ENCODE data around the gene GLI3.

The GLI3 gene

DNA sequence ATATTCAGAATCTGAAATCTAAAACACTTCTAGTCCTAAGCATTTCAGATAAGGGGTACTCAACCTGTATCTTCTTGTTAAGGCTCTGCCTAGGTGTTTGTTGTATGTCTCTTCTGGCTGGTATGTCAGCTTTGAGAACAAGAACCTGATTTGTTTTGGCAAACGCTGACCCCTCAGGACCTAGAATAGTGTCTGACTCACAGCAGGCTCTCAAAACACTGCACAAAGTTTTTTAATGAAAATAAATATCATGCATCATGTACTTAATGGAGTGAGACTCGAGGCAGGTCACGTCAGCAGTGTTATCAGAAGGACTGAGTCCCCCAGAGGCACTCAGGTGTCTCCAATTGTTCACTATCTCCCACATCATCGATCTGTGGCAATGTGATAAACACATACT, 99.1 kb downstream of the GLI3 start:
- no peak for DNase-seq

DNA sequence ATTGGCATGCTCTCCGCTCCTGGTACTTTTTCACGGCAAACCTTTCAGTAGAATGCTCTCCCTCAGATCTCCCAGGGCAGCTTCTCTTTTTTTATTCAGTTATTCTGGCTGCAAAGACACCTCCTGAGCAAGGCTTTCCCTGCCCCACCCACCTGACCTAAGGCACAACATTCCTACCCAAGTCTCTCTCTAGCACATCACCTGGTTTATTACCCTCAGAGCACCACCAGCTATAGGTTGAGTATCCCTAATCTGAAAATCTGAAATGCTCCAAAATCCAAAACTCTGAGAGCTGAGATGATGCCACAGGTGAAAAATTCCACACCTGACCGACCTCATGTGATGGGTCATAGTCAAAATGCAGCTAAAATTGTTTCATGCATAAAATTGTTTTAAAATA, 99.6 kb downstream of the GLI3 start:
- DNase-seq = no peak

DNA sequence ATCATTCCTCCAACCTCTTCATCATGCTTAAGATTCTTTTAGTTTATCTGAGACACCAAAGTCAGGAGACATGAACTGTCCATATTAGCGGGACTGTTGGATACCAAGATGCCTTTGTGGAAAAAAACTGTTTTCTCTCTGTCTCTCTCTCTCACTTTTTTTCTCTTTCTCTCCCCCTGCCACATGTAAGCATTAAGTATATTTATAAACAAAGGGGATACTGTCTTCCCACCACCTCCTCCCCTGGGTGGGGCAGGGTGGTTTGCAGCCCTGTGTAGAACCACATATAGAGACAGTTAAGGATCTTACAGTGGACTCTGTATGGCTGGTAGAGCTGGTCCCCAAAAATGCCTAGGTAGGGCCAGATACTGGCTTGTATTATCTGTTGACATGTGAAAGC, 101.3 kb downstream of the GLI3 start:
- DNase-seq = no peak

DNA sequence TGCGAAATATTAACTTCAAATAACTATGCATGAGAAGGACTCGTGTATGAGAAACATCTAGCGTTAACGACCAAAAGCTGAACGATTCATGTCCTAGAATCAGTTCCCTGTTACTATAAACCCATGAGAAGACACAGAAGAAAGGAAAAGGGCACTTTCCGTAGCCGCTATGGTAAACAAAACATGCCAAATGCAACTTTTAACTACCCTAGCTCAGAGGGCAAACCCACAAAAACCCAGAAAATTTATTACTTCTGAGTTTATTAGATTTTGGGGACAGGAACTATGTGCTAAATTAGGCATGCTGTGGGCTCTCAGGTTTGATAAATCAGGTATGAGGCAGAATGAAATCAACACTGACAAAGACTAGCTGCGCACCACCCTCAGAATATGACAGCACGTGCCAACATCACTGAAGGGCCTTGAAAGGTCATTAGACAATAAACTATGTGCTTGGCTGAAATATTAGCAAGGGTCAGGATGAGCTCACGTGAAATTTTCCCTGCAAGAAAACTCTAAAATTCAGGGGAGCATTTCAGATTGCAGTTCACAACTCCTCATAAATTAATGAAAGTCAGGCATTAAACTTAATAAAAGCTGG, 102.6 kb downstream of the GLI3 start:
- no peak for DNase-seq

DNA sequence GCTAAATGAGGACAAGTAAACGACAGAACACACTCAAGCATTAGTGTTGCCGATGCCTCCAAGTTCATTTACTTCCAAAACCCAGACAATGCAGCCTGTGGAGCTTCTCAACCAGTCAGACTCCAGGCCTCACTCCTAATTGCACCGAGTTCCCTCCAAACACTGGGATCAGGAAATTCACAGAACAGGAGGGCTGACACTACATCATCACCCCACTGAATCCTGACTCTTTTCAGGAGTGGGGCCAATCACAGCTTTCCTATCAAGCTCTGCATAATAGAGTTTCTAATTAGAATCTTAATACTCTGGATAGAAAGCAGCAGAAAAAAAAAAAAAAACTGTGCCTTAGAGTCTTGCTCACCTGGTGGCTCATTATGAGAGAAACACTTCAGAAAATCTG, 103.7 kb downstream of the GLI3 start:
- DNase-seq = no peak

DNA sequence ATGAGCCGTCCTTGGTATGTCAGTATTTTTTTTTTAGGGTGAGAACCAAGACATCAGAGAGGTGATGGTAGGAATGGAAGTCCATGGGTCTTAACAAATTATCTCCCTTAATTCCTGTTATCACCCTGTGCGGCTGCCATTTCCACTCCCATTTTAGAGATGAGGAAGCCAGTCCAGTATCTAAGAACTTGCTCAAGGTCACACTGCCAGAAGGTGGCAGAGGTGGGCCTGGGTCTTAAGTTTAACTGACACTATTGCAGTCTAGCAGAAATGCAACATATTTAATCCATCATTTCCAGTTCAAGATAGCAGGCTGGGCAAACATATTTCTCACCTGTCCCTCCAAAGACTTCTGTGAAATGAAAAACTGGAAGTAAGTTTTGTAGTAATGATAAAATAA, 108.3 kb downstream of the GLI3 start:
- no peak for DNase-seq

DNA sequence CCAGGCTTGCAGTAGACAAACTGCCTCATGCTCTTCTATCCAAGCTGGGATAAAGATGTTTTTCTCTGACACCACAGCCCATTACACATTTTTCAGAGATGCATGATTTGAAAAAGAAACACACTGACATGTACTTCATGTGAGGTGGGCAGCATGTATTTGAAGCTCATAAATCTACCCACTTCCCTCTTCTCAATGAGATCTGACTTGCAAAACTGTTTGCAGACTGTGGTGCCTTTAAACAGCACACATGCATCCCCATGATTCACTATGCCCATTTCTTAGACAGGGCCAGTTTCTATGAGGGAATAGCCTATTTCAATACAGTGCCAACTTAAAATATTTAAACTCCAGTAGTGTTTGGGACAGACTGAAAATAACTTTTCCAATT, 109.8 kb downstream of the GLI3 start:
- DNase-seq = no peak

DNA sequence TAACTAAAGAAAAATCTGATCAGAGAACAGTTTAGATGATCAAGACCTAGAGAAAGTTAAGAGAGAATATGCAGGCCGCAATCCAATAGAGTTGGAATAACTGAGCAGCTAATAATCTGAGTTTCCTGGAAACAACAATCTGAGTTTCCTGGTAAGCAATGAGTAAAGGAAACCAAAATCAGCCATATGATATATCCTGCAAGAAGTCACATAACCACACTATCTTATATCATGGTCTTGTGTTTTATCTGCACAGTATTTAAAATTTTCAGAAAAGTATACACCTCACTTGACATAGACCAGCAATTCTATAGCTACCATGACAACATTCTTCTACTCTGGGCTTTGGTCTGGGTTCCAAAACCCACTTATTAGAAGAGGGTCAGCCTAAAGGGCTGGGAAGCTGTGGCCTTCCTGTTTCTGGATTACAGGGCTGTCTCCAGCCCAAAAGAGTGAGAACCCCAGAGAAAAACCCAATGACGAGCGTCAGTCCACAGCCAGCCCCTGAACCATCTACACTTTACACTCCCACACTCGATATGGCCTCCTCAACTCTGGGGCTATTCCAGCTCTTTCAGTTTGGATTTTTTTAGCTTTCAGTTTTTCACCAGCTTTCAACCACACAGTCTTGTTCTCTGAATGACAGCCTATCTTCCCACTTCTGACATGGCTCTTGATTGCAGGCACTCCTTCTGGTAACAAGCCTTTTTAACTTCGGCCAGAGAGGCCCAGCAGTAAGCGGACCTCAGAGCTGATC, 110.4 kb downstream of the GLI3 start:
- no peak for DNase-seq

DNA sequence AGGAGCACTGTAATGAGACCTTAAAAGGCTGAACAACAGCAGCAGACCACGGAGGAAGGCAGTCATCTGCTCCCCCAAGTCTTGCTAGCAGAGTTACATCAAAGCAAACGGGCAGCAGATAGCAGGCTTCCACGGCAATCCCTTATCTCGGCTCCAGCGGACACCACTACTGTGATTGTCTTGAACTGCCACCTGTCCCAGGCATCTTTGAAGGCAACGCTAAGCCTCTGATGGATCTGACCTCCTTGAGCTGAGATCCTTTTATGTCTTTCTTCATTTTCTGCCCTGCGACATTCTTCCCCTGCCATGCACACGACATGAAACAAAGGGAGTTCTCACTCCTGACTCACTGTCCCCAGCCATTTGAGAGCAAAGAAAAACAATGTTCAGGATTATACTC, 111.7 kb downstream of the GLI3 start:
- no peak for DNase-seq

DNA sequence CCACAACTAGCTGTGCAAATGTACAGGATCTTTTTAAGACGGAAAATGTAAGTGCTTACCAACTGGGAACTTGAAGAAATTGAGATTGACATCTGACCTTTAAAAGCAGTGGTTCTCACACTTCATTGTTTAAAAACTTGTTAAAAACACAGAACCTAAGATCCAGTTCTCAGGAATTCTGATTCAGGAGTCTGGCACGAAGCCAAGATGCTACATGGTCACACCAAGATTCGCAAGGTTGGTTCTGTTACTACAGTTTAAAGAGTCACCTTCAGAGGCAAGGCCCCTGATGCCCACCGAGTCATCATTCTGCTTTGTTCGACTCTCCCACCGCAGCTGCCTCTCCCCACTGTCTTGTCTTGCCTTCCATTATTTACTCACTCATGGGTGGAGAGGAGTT, 113.3 kb downstream of the GLI3 start:
- no peak for DNase-seq

DNA sequence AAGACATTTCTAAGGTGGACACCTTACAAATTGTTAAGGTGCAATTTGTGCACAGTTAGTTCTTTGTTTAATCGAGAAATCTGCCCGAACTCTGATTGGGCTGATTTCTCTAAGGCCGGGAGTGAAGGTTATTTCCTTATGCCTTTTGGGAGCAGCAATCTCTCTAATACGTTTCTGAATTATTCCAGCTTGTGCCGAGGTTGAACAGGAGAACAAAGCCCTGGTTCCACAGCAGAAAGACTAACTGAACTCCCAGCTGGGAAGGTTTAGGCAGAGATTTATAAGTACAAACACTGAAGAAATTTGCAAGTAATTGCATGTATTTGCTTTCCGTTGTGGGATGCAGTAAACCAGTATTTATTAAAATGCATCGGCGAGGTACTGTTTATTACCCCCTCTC, 116.8 kb downstream of the GLI3 start:
- DNase-seq = no peak

DNA sequence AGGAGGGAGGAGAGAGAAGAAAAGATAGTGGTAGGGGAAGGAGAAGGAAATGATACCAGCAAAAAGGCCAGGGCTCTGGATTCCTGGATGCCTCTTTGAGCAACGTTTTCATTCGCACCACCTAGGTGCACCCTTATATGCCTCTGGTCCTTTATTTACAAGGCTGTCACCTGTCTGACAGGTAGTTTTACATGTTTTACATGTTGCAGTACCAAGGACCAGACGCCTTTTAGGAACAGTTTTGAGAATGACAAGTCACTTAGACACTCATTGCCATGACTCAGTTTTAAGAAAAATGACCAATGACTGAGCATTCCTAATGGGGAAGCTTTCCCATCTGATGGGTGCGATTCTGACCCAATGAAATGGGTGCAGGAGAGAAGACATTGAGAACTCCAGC, 119.8 kb downstream of the GLI3 start:
- DNase-seq = no peak

DNA sequence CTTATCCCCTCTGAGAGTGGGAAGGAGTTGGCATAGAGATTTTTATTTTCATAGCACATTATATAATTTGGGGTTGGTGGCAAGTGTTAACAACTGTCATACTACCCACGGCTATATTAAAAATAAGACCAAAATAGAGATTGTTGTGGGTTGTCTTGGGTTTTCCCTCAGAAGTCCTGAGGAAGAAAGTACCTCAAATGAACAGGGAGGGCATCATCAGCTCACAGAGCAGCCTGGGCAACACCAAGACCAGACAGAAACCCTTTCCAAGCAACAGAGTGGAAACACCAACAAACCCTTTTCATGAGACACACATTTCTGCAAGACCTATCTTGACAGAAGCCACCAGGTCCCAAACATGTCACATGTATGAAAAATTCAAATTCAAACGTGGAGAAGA, 121.2 kb downstream of the GLI3 start:
- no peak for DNase-seq

DNA sequence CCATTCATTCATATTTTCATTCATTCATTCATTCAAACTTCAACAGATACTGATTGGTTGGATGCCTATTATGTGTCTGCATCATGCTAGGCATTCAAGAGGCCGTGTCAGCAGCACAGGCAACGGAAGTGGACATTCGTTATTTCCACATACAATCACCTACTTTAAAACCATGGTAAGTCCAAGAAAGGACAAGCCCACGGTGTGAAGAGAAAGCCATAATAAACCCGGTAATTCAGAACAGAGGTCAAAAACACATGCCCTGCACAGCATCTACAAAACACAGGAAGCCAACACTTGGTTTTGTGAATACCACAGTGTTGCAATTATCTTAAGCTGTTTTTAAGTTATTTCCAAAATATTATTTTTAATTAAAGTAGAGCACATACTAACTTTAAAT, 126.7 kb downstream of the GLI3 start:
- DNase-seq = no peak

DNA sequence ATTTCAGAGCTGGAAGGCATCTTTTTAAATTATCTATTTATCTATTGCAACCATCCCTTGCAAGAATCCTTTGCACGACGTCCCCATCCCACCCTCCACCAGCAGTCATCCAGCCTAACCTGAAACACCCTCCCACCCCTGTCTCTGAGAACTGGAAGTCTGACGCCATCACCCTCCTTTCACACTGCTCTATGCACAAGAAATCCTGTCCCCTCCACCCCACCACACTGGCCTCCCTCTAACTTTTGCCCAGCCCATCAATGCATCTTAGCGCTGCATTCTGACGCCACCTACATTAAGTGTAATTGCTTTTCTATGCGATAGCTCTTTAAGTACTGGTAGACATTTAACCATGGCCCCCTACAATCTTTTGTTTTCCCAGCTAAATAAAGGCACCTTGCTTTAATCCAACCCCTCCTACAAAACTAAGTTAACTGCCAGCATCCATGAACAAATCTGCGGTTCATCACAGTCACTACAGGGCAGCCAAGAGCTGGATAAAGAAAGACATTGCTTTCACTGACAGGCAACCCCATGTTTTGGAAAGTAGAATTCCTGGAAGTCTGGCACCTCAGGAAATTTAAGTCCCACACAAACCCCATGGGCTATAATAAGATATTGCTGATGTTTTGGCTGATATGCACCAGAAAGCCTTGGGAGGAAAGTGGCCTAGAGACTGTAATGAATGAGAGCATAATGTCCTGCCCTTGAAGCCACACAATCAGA, 128.0 kb downstream of the GLI3 start:
- DNase-seq = no peak

DNA sequence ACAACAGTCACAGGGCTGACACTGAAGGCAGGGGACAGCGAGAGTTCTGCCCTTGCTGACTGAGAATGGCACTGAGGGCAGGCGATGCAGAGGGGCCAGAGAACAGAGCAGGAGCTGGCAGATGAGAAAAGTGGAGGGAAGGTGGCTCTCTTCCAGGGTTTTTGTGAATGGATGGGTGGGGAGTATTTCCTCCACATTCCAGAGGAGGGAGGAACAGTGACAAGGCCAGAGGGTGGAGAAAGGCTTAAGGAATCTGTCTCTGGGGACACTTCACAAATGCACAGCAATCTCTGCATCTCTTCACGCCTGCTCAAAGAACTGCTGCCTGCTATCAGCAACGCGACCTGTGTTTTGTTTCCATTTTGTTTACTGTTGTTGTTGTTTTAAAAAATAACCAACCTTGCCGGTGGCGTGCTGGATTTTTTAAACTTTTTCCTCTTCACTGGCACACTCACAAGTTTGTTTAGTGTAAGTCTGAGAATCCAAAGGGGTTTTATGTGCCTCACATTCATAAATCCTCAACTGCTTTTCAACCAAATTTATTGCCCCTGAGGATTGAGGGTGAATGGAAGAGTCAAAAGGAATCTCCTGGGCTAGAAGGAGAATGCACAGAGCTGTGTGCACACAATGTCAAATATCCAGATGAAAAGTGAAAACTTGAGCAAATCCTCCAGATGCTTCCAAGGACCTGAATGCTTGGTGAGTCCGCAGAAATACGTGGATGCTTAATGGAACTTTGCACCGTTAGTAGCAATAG, 129.3 kb downstream of the GLI3 start:
- no peak for DNase-seq

DNA sequence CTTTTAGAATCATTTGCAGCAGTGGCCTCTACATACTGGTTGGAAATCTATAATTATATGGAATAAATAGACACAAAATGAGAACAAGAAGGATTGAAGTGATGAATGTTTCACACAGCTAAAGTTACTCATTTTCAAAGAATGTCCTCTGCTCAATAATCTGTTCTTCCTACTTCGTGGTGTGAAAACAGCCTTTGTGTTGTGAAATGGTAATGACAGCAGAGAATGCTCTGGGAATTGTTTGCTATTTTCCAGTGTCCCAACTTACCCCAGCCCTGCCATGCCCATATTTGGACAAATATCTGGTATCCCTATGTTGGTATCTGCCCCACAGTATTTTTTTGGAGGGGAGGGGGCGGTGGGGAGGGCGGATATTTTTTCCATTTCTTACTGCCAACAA, 130.4 kb downstream of the GLI3 start:
- DNase-seq = no peak

DNA sequence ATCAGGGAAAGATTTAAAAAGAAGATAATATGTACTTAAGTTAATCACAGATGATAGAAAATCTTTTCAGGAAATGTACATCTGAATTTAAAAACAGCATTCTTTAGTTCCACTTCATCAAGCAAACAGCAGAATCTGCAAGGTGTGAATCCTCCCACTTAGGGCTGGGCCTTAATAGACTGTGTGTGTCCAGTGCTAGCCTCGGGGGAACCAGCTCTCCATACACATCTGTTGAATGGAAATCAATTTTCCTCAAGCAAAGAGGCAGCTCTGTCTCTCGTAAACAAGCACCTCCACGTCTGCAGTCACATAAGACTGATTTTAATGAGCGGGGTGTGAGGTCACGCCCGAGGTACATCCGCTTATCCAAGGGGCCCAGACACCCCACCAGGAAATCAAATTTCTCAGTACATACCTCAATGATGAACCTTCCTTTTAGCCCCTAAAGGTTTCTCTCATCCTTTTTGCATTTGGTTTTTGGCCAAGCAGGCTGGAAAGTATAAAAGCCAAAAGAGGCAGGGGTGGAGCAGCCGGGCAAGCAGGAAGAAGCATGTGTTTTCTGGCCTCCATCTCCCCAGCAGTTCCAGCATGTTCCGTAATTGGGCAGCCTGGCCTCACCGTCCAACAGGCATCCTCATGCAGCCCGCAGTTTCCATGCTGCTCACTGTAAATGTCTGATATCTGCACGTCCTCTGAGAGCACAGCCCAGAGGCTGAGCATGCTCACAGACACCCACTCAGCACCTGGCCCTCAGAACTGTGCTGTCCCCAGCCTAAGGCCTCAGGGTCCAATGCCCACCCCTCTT, 131.3 kb downstream of the GLI3 start:
- DNase-seq = no peak

DNA sequence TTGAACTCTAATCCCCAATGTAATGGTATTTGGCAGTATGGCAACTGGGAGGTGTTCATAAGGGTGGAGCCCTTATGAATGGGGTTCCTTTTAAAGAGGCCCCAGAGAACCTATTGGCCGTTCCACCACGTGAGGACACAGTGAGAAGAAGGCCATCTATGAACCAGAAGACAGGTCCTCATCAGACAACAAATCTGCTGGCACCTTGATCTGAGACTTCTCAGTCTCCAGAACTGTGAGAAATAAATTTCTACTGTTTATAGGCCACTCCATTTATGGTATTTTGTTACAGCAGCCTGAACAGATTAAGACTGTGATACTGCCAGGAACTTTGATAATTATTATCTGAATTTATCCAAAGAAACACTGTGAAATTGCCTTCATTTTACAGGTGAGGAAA, 132.3 kb downstream of the GLI3 start:
- DNase-seq = no peak

DNA sequence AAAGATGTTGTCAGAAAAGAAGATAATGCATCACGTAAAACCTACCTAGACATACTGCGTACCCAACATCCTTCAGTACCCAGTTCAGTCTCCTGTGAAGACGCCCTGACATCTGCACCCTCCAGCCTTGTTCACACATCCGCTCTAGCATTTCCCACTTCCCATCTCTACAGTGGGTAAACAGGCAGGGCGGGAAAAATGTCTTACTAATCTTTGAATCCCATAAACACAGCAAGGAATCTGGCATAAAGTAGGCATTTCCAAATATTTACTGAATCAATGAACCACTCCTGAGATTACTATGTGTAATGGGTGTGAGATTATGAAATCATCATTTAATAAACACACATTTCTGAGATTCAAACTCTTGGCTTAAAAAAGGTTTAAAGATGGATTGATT, 132.8 kb downstream of the GLI3 start:
- no peak for DNase-seq

DNA sequence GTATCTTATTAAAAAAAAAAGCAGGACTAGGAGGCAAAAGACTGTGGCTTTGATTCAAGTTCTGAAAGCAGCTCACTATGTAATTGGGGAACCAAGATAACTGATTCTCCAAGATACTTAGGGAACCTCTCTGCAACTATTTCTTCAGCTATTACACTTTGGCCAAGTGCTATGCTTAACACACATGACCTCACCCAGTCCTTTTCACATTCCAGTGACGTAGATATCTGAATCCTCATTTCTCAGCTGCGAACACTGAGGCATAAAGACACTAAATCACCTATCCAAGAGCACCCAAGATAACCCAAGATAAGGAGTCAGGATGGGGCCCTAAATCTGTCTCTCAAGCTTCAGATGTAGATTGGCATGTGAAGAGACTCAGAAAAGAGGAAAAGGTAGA, 133.6 kb downstream of the GLI3 start:
- no peak for DNase-seq

DNA sequence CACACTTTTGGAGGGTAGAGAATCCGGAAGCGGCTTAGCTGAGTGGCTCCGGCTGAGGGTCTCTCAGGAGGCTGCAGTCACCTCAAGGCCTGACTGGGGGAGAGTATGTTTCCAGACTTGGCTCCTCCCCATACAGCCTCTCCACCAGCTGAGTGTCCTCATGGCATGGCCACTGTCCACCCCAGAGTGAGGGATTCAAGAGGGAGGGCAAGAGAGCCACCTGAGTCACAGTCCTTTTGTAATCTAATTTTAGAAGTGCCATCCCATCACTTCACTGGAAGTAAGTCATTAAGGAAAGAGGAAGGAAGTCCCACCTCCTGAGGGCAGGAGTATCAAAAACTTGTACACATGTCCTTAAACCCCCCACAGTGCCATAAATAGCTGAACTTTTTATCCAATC, 134.0 kb downstream of the GLI3 start:
- DNase-seq = no peak

DNA sequence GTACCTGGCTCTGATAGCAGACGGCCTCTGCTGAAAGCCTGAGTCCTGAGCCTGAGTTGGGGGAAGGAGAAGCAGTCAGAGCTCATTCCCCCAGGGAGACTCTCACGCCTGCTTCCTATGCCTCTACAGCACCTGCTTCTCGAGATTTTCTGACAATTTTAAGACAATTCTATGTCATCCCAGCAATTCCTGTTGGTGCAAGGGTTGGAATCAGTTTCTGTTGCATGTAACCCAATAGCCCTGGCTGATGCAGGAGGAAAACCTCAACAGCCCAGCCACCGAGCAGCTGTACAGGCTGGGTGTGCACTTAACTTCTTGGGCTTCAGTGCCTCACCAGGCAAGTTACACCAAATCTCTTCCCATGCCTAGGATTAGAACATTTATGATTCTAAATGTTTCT, 134.7 kb downstream of the GLI3 start:
- DNase-seq = no peak
